Mesenchymal stem cell (in vitro differentiated cells and primary cell): Measurements from ENCODE around the gene DNAJA4.
A peak's percentile ranks its signal among the peaks of the same experiment; 100 is the strongest.

Experiments
- DNase-seq: peaks from one replicate; pipeline ENCODE4 v3.0.0-alpha.2; 2013
- H2AFZ ChIP-seq: one replicate; pipeline ENCODE4 v1.6.1; 2013; ENCODE audit warnings: low read depth, mild to moderate bottlenecking, control low read depth, inconsistent platforms, low read length, moderate library complexity
- H2AK5ac ChIP-seq: 2 replicates; pipeline ENCODE4 v1.6.1; 2013; ENCODE audit warnings: low read length, moderate library complexity, mild to moderate bottlenecking, inconsistent platforms; ENCODE audit not compliant: severe bottlenecking
- H2BK120ac ChIP-seq: one replicate; pipeline ENCODE4 v1.6.1; 2013; ENCODE audit warnings: low read depth, mild to moderate bottlenecking, inconsistent platforms, low read length, moderate library complexity
- H2BK12ac ChIP-seq, 2 experiments: one replicate each; pipeline ENCODE4 v1.6.1; 2013; ENCODE audit warnings: inconsistent platforms in 2 of 2, low read length in 2 of 2, mild to moderate bottlenecking in 2 of 2, moderate library complexity in 2 of 2, control low read depth in 1 of 2
- H2BK15ac ChIP-seq: one replicate; pipeline ENCODE4 v1.6.1; 2013; ENCODE audit warnings: mild to moderate bottlenecking, low read depth, inconsistent platforms; ENCODE audit not compliant: poor library complexity, severe bottlenecking
- H2BK5ac ChIP-seq: 2 replicates; pipeline ENCODE4 v1.6.1; 2013; ENCODE audit warnings: low read depth, mild to moderate bottlenecking, low read length, control low read depth, inconsistent platforms; ENCODE audit not compliant: poor library complexity, severe bottlenecking
- H3K14ac ChIP-seq, 2 experiments: one replicate each; pipeline ENCODE4 v1.6.1; 2013; ENCODE audit warnings: inconsistent platforms in 2 of 2, low read length in 2 of 2, control low read depth in 1 of 2, mild to moderate bottlenecking in 1 of 2, moderate library complexity in 1 of 2
- H3K18ac ChIP-seq, 2 experiments: one replicate each; pipeline ENCODE4 v1.6.1; 2013; ENCODE audit warnings: inconsistent platforms in 2 of 2, low read length in 2 of 2, control low read depth in 1 of 2, low read depth in 1 of 2, mild to moderate bottlenecking in 1 of 2
- H3K23ac ChIP-seq, 2 experiments: one replicate each; pipeline ENCODE4 v1.6.1; 2013; ENCODE audit warnings: inconsistent platforms in 2 of 2, low read length in 2 of 2, mild to moderate bottlenecking in 2 of 2, moderate library complexity in 2 of 2, control low read depth in 1 of 2
- H3K27ac ChIP-seq: 2 replicates; pipeline ENCODE4 v1.5.1; 2013; ENCODE audit warnings: mild to moderate bottlenecking, moderate library complexity, low read length, control low read depth, inconsistent platforms; ENCODE audit not compliant: poor library complexity, severe bottlenecking
- H3K27me3 ChIP-seq, 2 experiments: 2 replicates each; pipeline versions ENCODE4 v1.6.1 to v1.7.0; 2013; ENCODE audit warnings: low read length in 2 of 2, mild to moderate bottlenecking in 2 of 2, moderate library complexity in 2 of 2, control low read depth in 1 of 2, inconsistent platforms in 1 of 2; ENCODE audit not compliant: control insufficient read depth in 1 of 2, insufficient read depth in 1 of 2
- H3K36me3 ChIP-seq, 2 experiments: 2 replicates each; pipeline versions ENCODE4 v1.6.1 to v1.7.0; 2013; ENCODE audit warnings: low read length in 2 of 2, control low read depth in 1 of 2, inconsistent platforms in 1 of 2, low read depth in 1 of 2, mild to moderate bottlenecking in 1 of 2; ENCODE audit not compliant: insufficient read depth in 2 of 2, control insufficient read depth in 1 of 2
- H3K4ac ChIP-seq, 2 experiments: one replicate each; pipeline ENCODE4 v1.6.1; 2013; ENCODE audit warnings: inconsistent platforms in 2 of 2, low read length in 2 of 2, mild to moderate bottlenecking in 2 of 2, moderate library complexity in 2 of 2, control low read depth in 1 of 2, low read depth in 1 of 2
- H3K4me1 ChIP-seq: 2 replicates; pipeline ENCODE4 v1.6.1; 2013; ENCODE audit warnings: low read depth, low read length, control low read depth; ENCODE audit not compliant: control insufficient read depth, insufficient read depth
- H3K4me2 ChIP-seq: 2 replicates; pipeline ENCODE4 v1.6.1; 2013; ENCODE audit warnings: low read length, mild to moderate bottlenecking, inconsistent platforms; ENCODE audit not compliant: poor library complexity, severe bottlenecking
- H3K4me3 ChIP-seq, 2 experiments: 2 replicates each; pipeline versions ENCODE4 v1.5.1 to v1.7.0; 2013; ENCODE audit warnings: low read length in 2 of 2, mild to moderate bottlenecking in 2 of 2, control low read depth in 1 of 2, low read depth in 1 of 2; ENCODE audit not compliant: insufficient read depth in 1 of 2
- H3K79me1 ChIP-seq: replicated peaks from 2 replicates; pipeline ENCODE4 v1.6.1; 2013; ENCODE audit warnings: mild to moderate bottlenecking, control low read depth, low read length, inconsistent platforms; ENCODE audit not compliant: poor library complexity, severe bottlenecking
- H3K9ac ChIP-seq: 2 replicates; pipeline ENCODE4 v1.7.0; 2013; ENCODE audit warnings: mild to moderate bottlenecking, low read length, moderate library complexity
- H3K9me3 ChIP-seq: 2 replicates; pipeline ENCODE4 v1.7.0; 2013; ENCODE audit warnings: mild to moderate bottlenecking, low read length; ENCODE audit not compliant: control insufficient read depth
- H4K8ac ChIP-seq: one replicate; pipeline ENCODE4 v1.6.1; 2013; ENCODE audit warnings: inconsistent platforms, mild to moderate bottlenecking, low read length, moderate library complexity
- H4K91ac ChIP-seq: one replicate; pipeline ENCODE4 v1.6.1; 2013; ENCODE audit warnings: mild to moderate bottlenecking, low read length, inconsistent platforms
- WGBS: methylation state at CpG from one replicate; pipeline ENCODE4 v1.1.7; 2013; ENCODE audit warnings: mixed read lengths; 5-methylcytosine and 5-hydroxymethylcytosine counted together

The DNAJA4 gene

GRCh38 chr15:78316283-78317083, 52.1 kb downstream of the DNAJA4 start:
- Histone ChIP-seq H3K14ac (no peak overlapping the region), H2AK5ac (no peak overlapping the region), H3K4me3 (no peak overlapping the region), H3K27me3 (peaks cover 0 to 32% of the 10 kb centered on the region in 2 experiments), H2BK15ac (no peak overlapping the region), H3K9me3 (no peaks in the 10 kb centered on the region), H3K9ac (no peak overlapping the region), H4K91ac (no peak overlapping the region), H3K4me2 (no peak overlapping the region), H3K23ac (no peak overlapping the region), H3K36me3 (no peaks in the 10 kb centered on the region), H2BK12ac (no peak overlapping the region), H2AFZ (no peak overlapping the region), H3K4ac (no peak overlapping the region), H2BK5ac (no peak overlapping the region), H3K27ac (no peak overlapping the region), H3K18ac (no peak overlapping the region), H2BK120ac (no peak overlapping the region), H3K79me1 (no peaks in the 10 kb centered on the region), H3K4me1 (peaks cover 6% of the 10 kb centered on the region), H4K8ac (no peak overlapping the region)
- DNase-seq, result no peak
- WGBS, result 74% methylated on average over 15 of the region's 17 CpGs

DNA sequence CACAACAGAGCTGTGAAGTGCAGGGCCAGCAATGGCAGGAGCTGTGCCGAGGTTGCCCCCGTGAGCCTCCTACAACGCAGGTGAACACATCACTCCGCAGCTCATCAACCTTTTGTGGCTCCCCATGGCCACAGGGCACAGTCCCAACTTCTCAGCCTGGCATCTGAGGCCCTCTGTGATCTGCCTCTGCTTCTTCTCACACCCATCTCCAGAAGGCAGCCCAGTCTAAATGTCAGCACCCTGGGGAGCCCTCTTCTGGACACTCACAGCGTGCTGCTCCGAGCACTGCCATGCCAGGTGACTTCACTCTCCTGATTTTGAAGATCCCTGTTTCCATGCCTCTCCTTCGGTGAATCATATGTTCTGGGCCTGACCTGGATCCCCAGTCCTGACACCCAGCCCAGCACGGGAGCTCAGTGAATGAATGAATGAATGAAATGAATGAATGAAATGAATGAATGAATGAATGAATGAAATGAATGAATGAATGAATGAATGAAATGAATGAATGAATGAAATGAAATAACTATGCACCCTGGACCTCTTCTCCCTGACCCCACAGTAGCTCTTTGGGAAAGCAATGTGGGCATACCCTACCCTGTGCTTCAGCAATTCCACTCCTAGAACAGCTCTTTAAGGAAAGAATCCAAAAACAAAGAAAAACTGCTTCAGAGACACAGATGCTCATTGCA, 52.9 kb downstream of the DNAJA4 start:
- H3K23ac ChIP-seq, result no peak overlapping the region
- H2BK15ac ChIP-seq, result no peak overlapping the region
- H3K14ac ChIP-seq, result no peak overlapping the region
- H3K4me3 ChIP-seq, result no peak overlapping the region
- no peak overlapping the region for H2AFZ ChIP-seq
- no peaks in the 10 kb centered on the region for H3K36me3 ChIP-seq
- no peak overlapping the region for H3K27ac ChIP-seq
- H2BK12ac ChIP-seq, result no peak overlapping the region
- H3K9me3 ChIP-seq, result no peaks in the 10 kb centered on the region
- no peak overlapping the region for H2BK5ac ChIP-seq
- H3K4ac ChIP-seq, result no peak overlapping the region
- H2BK120ac ChIP-seq, result no peak overlapping the region
- H3K9ac ChIP-seq, result no peak overlapping the region
- H3K27me3 ChIP-seq, result peaks cover 0 to 26% of the 10 kb centered on the region in 2 experiments
- no peak overlapping the region for H3K18ac ChIP-seq
- DNase-seq, result peak; percentile 9
- no peaks in the 10 kb centered on the region for H3K79me1 ChIP-seq
- H3K4me1 ChIP-seq, result peaks cover 12% of the 10 kb centered on the region
- no peak overlapping the region for H4K91ac ChIP-seq
- H2AK5ac ChIP-seq, result no peak overlapping the region
- 93% methylated on average over 8 of the region's 8 CpGs for WGBS
- H3K4me2 ChIP-seq, result no peak overlapping the region
- H4K8ac ChIP-seq, result no peak overlapping the region

DNA sequence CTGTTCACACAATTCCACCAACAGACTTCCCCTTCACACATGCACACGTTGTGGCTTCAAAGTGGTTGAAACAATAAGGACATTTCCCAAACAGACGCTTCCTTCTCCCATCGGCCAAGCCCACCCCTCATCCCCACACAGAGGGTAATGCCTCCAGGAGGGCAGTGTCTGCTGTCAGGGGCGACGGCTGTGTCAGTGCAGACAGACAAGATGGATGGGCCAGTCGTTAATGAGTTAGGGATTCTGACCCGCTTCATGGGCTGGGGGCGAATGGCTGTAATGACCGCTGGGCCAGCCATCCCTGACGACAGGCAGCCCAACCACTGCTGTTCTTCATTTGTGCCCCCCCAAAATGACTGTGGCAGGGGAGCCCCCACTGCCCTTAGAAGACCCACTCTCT, 55.2 kb downstream of the DNAJA4 start:
- no peak overlapping the region for H2BK5ac ChIP-seq
- peaks cover 21% of the 10 kb centered on the region for H3K4me1 ChIP-seq
- H3K14ac ChIP-seq, result no peak overlapping the region
- no peak overlapping the region for H2BK15ac ChIP-seq
- no peaks in the 10 kb centered on the region for H3K79me1 ChIP-seq
- H3K9me3 ChIP-seq, result no peaks in the 10 kb centered on the region
- no peak overlapping the region for H2AK5ac ChIP-seq
- WGBS, result 82% methylated on average over 10 of the region's 10 CpGs
- H3K36me3 ChIP-seq, result no peaks in the 10 kb centered on the region
- no peak overlapping the region for H3K27ac ChIP-seq
- H4K91ac ChIP-seq, result peak overlapping the region; percentile 8
- H3K9ac ChIP-seq, result no peak overlapping the region
- no peak overlapping the region for H3K4me3 ChIP-seq
- H3K18ac ChIP-seq, result no peak overlapping the region
- peaks cover 0 to 16% of the 10 kb centered on the region in 2 experiments for H3K27me3 ChIP-seq
- no peak for DNase-seq
- no peak overlapping the region for H3K23ac ChIP-seq
- no peak overlapping the region for H3K4ac ChIP-seq
- no peak overlapping the region for H3K4me2 ChIP-seq
- H4K8ac ChIP-seq, result no peak overlapping the region
- no peak overlapping the region for H2BK12ac ChIP-seq
- H2BK120ac ChIP-seq, result no peak overlapping the region
- H2AFZ ChIP-seq, result no peak overlapping the region

DNA sequence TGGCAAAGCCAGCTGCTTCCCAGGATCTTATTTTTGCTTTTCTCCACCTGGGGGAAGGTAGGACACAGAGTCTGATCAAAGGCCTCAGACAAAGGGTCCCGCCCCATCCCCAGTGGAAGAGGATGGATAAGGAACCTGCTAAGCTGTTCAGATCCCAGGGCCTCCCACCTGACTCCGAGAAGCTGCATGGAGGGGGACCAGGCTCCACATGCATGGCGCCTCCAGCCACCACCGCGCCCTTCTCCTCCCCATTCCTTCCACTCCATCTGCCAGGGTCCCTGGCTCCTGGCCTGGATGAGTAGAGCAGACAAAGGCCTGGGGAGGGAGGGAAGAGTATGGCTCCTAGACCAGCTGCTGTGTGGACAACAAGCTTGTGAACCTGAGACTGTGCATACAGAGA, 55.8 kb downstream of the DNAJA4 start:
- no peak overlapping the region for H3K23ac ChIP-seq
- H3K9me3 ChIP-seq, result no peaks in the 10 kb centered on the region
- peaks cover 0 to 14% of the 10 kb centered on the region in 2 experiments for H3K27me3 ChIP-seq
- peaks cover 24% of the 10 kb centered on the region for H3K4me1 ChIP-seq
- H3K79me1 ChIP-seq, result no peaks in the 10 kb centered on the region
- H2AK5ac ChIP-seq, result no peak overlapping the region
- H4K91ac ChIP-seq, result no peak overlapping the region
- no peak overlapping the region for H3K18ac ChIP-seq
- no peak overlapping the region for H3K27ac ChIP-seq
- no peak overlapping the region for H3K4me2 ChIP-seq
- no peak overlapping the region for H3K9ac ChIP-seq
- 90% methylated on average over 2 of the region's 5 CpGs for WGBS
- DNase-seq, result no peak
- no peak overlapping the region for H2BK5ac ChIP-seq
- H2BK120ac ChIP-seq, result no peak overlapping the region
- H3K36me3 ChIP-seq, result no peaks in the 10 kb centered on the region
- H3K14ac ChIP-seq, result no peak overlapping the region
- H3K4me3 ChIP-seq, result no peak overlapping the region
- H2BK12ac ChIP-seq, result no peak overlapping the region
- H3K4ac ChIP-seq, result no peak overlapping the region
- H2BK15ac ChIP-seq, result no peak overlapping the region
- H4K8ac ChIP-seq, result no peak overlapping the region
- no peak overlapping the region for H2AFZ ChIP-seq
